ENCODE results near the gene SERAC1. TPM values are rescaled to one million over a fixed set of nuclear protein-coding genes. Genes with fewer than 3 reads are reported as not detected.

Gene SERAC1
- total RNA-seq, 1 donor from 2014 or later = 9.5 TPM

GRCh38 chr6:158150701-158151100, 17.4 kb downstream of the SERAC1 start:
- no peak for TF ChIP-seq CTCF (IDR thresholded peaks at IDR 0.05; ENCODE audit: insufficient read depth, low read length, poor library complexity, severe bottlenecking)
- H3K27me3 ChIP-seq (ENCODE audit: control insufficient read depth, insufficient read depth, low read length) = no peaks in the 10 kb centered on the region
- no peak overlapping the region for H3K4me3 ChIP-seq (ENCODE audit: low read depth, low read length)
- no peak for DNase-seq (ENCODE audit: low read depth)
- H3K36me3 ChIP-seq (ENCODE audit: control insufficient read depth, insufficient read depth, low read length) = no peaks in the 10 kb centered on the region

- no peak for TF ChIP-seq CTCF (IDR thresholded peaks at IDR 0.05; ENCODE audit: insufficient read depth, low read length, poor library complexity, severe bottlenecking)
- DNase-seq (ENCODE audit: low read depth) = no peak
- H3K27me3 ChIP-seq (ENCODE audit: control insufficient read depth, insufficient read depth, low read length) = no peaks in the 10 kb centered on the region
Observed at GRCh38 chr6:158149641-158150040, 18.4 kb downstream of the SERAC1 start.

DNA sequence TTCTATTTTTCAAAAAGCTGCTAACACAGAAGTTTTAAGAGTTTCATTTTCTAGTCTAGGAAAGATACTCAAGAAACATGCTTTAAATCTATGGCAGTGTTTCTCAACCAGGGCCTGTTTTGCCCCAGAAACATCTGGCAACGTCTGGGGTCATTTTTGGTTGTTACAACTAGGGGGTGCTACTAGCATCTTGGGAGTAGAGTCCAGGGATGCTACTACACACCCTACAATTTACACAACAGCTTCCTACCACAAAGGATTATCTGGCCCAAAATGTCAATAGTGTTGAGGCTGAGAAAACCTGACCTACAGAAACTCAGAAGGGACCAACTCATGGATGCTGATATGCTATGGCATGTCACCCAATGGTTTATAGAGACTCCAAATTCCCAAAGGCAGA, 24.4 kb downstream of the SERAC1 start:
- Histone ChIP-seq H3K4me3 (ENCODE audit: low read depth, low read length) (no peak overlapping the region), H3K27me3 (ENCODE audit: control insufficient read depth, insufficient read depth, low read length) (no peaks in the 10 kb centered on the region), H3K36me3 (ENCODE audit: control insufficient read depth, insufficient read depth, low read length) (peaks cover 1% of the 10 kb centered on the region)
- peak; percentile 44 for TF ChIP-seq CTCF (IDR thresholded peaks at IDR 0.05; ENCODE audit: insufficient read depth, low read length, poor library complexity, severe bottlenecking)
- no peak for DNase-seq (ENCODE audit: low read depth)

More at GRCh38 chr6:158149641-158150040, 18.4 kb downstream of the SERAC1 start:
- Histone ChIP-seq H3K36me3 (ENCODE audit: control insufficient read depth, insufficient read depth, low read length) (no peaks in the 10 kb centered on the region), H3K4me3 (ENCODE audit: low read depth, low read length) (no peak overlapping the region)

- no peak for DNase-seq (ENCODE audit: low read depth)
- Histone ChIP-seq H3K36me3 (ENCODE audit: control insufficient read depth, insufficient read depth, low read length) (peaks cover 1% of the 10 kb centered on the region), H3K27me3 (ENCODE audit: control insufficient read depth, insufficient read depth, low read length) (no peaks in the 10 kb centered on the region), H3K4me3 (ENCODE audit: low read depth, low read length) (no peak overlapping the region)
- no peak for TF ChIP-seq CTCF (IDR thresholded peaks at IDR 0.05; ENCODE audit: insufficient read depth, low read length, poor library complexity, severe bottlenecking)
Observed at GRCh38 chr6:158142789-158143188, 25.3 kb downstream of the SERAC1 start.

DNA sequence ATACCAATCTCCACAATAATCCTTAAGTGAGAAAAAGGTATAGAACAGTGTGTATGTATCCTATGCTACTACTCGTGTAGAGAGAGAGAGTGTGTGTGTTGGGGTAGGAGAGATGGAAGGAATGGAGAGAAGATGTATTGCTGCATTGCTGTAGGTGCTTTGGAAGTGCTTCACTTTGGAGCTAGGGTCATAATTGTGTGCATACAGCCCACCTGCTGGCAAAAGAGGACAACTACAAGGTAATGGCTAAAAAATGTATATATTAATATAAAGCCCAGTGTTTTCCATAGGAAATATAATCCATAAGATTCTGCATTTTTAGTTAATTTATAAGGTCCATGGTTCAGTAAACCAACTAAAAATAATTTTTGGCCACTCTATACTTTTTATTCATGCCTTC, 36.1 kb downstream of the SERAC1 start:
- H3K27me3 ChIP-seq (ENCODE audit: control insufficient read depth, insufficient read depth, low read length) = no peaks in the 10 kb centered on the region
- DNase-seq (ENCODE audit: low read depth) = no peak
- no peaks in the 10 kb centered on the region for H3K36me3 ChIP-seq (ENCODE audit: control insufficient read depth, insufficient read depth, low read length)
- H3K4me3 ChIP-seq (ENCODE audit: low read depth, low read length) = no peak overlapping the region
- TF ChIP-seq CTCF (IDR thresholded peaks at IDR 0.05; ENCODE audit: insufficient read depth, low read length, poor library complexity, severe bottlenecking) = peak; percentile 54

DNA sequence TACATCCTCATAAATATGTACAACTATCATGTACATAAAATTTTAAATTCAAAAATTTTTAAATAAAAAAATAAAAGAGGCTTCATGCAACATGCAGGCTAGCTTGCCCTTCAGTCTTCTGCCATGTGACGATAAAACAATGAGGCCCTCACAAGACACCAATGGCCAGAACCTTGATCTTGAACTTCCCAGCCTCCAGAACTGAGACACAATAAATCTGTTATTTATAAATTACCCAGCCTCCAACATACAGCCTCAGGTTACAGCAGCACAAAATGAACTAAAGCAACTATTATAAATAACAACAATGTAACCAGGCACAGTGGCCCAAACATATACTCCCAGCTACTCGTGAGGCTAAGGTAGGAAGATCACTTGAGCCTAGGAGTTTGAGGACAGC, 42.8 kb downstream of the SERAC1 start:
- TF ChIP-seq CTCF (IDR thresholded peaks at IDR 0.05; ENCODE audit: insufficient read depth, low read length, poor library complexity, severe bottlenecking) = no peak
- no peak for DNase-seq (ENCODE audit: low read depth)
- no peaks in the 10 kb centered on the region for H3K27me3 ChIP-seq (ENCODE audit: control insufficient read depth, insufficient read depth, low read length)
- no peaks in the 10 kb centered on the region for H3K36me3 ChIP-seq (ENCODE audit: control insufficient read depth, insufficient read depth, low read length)
- no peak overlapping the region for H3K4me3 ChIP-seq (ENCODE audit: low read depth, low read length)
